GM19397 (cell line): ENCODE data around the gene AGRP.
"Not testable (repeated sequence)": the region's sequence is repeated elsewhere in the genome, so short reads cannot be mapped to it uniquely, and the experiment has no call there.

ENCODE experiments used
- ATAC-seq: cut with Tn5 transposase; IDR thresholded peaks from one replicate; pipeline ENCODE4 v1.9.1; 2021; ENCODE audit warnings: mild to moderate bottlenecking, moderate library complexity; ENCODE audit not compliant: unreplicated experiment

The AGRP gene, protein sequence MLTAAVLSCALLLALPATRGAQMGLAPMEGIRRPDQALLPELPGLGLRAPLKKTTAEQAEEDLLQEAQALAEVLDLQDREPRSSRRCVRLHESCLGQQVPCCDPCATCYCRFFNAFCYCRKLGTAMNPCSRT

DNA sequence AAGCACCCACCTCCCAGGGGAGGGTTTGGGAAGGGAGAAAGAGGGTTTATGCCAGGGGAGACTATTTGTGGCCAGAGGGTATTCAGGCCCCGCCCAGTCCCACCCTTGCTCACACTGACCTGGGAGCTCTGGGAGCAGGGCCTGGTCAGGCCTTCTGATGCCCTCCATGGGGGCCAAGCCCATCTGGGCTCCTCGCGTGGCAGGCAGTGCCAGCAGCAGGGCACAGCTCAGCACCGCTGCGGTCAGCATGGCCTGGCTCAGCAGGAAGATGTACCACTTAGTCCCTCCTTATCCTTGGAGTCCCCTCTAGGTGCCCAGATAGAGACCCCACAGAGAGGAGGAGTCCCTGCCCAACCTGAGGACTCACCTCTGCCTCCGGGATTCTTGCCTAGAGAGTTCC lies at the start of gene AGRP:
Gene AGRP, minus strand, starts transcription at position 398 of the 400 bp plus-strand sequence. Its CDS starts 149 bp downstream, at position 249.
- no peak for ATAC-seq

DNA sequence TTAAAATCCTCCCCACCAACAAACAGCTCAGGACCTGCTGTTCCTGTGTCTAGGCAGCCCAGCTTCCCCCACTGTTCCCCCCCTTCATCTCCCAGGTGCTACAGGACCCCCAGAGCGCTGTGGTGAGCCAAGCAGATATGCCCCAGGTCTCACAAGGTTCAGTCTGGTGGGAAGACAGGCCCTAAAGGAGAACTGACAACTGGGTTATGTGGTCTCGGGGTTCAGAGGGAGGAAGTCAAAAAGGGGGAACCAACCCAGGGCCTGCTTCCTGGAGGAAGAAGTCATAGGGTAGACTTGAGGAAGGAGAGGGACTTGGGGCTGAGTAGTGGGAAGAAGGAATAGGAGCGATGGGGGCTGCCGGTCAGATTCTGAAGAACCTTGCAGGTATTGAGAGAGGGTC lies 47.9 kb upstream of the AGRP start:
- ATAC-seq: no peak

DNA sequence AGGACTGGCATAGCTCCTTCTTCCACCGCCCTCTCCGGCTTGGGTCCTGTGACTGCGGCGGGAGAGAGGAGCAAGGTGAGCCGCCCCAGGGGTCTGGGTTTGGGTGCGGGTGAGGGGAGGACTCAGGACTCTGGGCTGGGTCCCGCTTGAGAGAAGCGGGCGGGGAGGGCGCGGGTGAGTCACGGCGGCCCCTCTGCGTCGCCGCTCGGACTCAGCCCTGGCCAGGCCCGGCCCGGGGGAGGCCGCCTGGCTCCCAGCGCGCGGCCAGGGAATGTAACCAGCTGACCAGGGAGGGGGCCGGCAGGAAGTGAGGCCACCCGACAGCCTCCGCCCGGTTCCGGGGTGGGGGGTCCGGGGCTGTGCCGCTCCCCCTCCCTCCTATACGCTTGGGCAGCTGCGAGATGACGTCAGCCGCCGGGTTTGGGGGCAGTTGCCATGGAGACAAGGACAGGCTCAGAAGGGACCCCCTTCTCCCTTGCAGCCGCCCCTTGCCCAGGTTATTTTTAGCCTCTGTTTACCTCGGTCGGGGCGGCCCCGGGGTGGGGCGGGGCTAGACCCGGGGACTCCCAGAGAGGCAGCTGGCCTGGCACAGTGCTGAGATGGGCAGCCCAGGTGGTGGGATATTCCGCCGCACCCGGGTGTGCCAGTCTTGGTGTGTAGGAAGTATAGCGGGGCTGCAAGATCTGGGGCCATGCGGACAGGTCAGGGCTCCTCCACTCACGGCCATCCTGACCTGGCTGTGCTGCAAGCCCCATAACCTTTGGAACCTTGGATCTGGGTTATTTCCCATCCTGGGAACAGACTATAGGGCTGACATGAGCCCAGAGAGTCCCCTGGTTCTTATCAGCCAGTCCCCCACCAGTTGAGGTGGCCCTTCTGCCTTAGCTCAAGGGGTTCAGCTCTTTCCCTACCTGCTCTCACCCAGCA lies 46.9 kb upstream of the AGRP start:
- ATAC-seq: no peak

DNA sequence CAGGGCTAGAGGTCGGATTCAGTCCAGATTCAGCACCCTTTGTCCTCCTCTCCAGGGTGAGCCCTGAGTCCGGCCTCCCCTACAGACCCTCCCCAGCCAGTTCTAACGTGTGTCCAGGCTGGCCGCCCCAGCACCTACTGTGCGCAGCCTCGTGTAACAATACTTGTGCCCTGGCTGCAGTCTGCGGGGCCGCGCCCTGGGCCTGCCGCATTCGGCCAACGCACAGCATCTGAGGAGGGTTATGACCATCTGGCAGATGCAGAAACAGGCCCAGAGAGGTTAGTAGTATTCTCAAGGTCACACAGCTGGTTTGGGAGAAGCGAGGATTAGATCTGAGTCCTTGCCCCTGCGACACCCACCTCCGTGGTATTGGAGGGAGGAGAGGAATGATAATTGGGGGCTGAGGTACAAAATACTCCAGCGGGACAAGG lies 46.2 kb upstream of the AGRP start:
- ATAC-seq: no peak

DNA sequence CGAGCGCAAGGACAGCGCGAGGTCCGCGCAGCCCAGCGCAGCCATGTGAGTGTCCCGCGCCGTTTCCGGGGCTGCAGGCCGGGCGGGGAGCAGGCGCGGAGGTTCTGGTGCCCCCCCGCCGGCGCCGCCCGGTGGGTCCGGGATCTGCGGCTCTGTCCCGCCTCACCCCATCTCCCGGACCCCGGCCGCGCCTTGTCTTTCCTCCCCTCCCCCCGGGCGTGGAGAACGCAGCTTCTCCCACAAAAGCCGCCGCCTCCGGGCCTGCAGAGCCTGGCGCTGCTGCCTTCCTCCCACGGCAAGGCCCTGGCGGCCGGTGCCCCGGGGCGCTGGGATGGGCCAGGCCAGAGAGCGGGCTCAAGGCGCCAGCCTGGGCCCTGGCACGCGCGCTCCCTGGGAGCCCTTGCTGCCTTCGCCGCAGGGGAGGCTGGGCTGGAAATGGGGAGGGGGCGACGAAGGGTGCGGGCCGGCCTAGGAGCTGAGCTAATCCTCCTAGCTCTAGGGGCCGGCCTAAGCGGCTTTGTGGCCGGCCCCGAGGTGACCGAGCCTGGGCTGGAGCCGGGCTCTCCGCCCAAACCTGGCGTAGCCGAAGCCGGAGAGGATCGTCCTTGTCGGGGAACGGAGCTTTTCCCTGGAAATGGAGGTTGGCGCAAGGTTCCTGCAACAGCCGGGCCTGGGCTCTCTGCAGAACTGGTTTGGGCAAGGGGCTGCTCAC lies 45.7 kb upstream of the AGRP start:
- ATAC-seq: peak; percentile 17

DNA sequence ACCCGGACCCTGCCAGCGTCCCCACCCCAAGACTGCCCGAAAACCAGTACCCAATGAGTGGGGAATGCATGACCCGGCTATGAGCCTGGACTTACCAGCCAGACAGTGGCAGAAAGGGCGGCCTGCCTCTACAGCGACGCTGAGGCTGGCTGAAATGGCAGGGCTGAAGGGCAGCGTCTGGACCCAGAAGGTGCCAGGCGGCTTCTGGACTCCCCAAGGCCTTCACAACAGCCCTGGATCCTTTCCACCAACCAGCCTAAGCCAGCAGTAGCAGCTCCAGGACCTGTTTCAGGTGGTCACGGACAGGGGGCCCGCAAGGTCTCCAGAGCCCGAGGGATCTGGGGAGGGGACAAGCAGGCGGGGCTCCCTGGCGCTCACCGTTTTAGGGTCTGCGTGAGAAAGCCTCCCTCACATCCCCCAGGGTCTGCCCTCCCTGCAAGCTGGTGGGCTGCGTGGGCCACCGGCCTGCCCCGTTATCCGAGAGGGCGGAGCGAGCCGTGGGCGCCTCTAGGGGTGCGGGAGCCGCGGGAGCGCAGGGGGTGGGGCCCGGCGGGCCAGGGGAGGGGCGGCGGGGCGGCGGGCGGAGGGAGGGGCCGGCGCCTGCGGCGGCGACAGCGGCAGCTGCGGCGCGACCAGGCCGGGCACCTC lies 45.0 kb upstream of the AGRP start, which contains the start of gene RIPOR1:
Gene RIPOR1, plus strand, starts transcription at position 608 of the 648 bp plus-strand sequence. CDS start 9,618 bp downstream, outside the sequence.
- ATAC-seq: peak; percentile 36

DNA sequence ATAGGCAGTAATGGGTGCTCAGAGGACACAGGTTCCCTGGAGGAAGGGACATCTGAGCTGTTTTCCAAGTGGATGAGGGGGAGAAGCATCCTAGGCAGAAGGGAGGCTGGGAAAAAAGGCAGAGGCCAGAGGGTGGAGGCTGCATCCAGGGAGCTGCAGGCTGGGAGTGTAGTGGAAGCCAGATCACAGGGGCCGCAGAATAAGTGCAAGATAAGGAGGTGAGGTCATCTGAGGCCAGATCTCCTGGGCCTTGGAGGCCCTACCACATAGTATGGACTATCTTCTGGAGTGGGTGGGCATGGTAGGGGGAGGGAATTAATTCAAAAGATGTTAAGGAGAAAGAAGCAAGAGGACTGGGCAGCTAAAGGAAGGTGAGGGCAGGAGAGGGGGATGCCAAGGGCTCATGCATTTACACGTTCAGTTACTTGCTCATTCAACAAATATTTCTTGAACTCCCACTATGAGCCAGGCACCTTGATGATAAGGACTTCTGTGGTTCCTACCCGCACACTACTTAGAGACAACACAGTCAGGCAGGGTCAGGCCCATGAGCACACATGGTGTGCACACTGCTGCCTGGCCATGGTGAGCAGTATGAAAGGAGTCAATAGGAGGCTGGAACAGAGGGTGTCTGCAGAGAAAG lies 42.9 kb upstream of the AGRP start:
- ATAC-seq: no peak

DNA sequence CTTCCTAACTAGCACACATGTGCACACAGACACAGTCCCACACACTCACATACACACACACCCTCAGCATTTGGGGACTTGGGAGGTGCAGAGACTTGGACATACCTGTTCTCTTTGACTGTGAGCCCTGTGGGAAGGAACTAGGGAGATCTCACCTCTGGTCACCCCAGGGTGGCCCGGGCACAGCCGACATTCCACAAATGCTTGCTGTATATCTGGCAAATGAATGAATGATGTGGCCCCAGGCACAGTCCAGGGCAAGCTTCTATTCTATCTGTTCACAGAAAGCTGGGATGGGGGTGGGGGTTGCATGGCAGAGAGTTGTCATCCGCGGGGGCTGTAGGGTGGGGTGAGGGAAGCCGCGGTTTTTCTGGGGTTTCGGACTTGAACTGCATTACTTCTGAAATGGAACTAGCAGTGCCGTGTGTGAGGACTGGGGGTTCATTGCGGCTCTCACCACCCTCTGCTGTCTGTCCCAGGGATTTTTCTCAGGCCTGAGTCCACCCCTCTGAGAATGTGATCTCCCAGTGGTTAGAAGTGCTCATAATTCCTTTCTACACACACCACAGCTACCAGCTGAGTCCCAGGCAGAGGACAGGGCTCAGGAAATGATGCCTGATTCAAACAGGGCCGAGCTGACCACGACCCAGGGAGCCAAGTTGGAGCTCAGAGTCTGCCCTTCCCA lies 42.0 kb upstream of the AGRP start:
- no peak for ATAC-seq

DNA sequence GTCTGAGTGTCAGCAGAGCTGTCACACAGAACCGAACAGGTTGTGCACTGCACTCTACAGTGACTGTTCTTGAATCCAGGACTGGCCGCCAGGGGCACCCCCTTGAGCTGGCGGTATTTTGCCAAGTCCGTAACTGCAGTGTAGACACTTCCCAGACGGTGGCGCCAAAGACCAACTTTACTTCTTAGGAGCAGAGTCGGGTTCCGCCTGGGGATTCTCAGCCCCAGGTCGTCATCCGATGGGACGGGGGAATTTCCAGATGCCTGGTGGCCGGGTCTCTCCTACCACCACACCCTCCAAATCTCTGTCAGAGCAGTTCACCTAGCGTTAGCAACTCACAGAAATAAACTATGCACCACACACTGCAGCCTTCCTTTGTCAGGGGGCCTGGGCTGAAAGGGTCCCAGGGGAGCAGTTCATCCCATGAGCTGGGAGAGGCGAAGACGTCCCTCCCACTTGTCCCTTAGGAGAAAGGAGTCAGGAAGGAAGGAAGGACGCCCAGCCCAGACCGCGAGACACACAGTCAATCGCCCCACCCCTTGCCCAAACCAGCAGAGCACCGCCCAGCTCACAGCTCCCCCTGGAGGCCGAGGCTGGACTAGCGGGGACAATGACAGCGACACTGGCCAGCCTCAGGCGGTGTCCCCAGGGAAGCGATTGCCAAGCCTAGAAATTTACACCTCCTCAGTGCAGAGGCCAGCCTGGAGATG lies 37.9 kb upstream of the AGRP start:
- peak; percentile 65 for ATAC-seq

DNA sequence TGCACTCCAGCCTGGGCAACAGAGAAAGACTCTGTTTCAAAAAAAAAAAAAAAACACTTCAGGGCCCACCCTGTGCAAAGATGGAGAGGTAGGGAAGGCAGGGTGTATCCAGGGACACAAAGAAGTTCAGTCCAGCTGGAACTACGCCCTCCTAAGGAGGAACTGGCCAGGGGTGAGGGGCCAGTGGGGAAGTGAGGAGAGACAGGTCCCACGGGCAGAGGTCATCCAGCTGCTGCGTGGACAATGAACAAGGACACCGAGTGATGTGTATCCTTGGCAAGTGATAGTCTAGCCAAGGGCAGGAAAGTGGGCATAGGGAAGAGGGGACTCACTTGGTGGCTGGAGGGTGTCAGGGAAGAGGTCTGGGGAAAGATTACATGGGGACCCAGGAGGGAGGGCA lies 35.9 kb upstream of the AGRP start:
- no peak for ATAC-seq

DNA sequence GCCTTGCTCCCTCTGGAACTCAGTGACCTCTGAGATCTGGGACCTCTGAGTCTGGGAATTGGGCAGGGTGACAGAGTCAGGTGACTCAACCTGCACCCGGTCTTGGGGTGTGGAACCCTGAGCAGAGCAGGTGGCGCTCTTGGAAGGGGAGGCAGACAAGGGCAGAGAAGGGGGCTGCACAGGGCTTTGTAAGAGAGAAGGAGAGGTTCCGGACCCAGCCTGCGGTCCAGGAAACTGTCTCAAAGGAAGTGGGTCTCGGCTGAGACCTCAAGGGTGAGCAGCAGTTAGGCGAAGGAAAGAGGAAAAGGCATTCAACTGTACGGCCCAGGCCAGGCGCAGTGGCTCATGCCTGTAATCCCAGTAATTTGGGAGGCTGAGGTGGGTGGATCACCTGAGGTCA lies 35.3 kb upstream of the AGRP start:
- ATAC-seq: no peak

DNA sequence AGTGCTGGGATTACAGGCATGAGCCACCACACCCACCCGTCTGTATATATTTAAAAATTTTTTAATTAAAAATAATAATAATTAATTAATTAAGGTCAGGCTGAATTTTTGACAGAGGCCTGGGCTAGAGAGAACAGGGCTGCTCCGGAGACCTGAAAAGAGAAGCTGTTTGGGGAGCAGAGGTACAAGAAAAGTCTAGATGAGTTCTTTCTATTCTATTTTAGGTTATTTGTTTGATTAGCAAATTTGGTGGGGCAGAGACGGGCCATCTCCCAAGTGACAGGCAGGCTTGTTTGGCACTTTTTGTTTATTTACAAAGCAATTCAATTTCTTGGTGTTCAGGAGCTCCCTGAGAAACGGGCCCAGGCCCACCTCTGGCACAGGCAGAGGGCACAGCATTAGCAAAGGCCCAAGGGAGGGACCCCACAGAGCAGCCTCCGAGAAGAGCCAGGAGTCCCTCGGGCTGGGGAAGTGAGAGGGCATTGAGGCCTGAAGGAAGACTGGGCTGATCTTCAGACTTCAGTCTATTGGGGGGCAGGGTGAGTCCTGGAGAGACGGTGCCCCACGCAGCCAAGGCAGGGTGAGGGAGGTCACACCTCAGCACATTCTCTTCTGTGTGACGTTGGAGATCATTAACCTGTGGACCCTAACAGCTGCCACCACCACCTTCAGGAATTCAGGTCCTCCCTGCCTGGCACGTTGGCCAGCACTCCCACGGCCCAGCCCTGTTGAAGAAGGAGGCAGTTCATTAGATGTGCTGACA lies 34.5 kb upstream of the AGRP start:
- peak; percentile 43 for ATAC-seq

DNA sequence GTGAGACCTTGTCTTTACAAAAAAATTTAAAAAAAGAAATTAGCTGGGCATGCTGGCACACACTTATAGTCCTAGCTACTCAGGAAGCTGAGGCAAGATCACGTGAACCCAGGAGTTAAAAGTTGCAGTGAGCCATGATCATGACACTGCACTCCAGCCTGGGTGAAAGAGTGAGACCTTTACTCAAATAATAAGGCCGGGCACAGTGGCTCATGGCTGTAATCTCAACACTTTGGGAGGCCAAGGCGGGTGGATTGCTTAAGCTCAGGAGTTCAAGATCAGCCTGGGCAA lies 33.8 kb upstream of the AGRP start:
- no peak for ATAC-seq

DNA sequence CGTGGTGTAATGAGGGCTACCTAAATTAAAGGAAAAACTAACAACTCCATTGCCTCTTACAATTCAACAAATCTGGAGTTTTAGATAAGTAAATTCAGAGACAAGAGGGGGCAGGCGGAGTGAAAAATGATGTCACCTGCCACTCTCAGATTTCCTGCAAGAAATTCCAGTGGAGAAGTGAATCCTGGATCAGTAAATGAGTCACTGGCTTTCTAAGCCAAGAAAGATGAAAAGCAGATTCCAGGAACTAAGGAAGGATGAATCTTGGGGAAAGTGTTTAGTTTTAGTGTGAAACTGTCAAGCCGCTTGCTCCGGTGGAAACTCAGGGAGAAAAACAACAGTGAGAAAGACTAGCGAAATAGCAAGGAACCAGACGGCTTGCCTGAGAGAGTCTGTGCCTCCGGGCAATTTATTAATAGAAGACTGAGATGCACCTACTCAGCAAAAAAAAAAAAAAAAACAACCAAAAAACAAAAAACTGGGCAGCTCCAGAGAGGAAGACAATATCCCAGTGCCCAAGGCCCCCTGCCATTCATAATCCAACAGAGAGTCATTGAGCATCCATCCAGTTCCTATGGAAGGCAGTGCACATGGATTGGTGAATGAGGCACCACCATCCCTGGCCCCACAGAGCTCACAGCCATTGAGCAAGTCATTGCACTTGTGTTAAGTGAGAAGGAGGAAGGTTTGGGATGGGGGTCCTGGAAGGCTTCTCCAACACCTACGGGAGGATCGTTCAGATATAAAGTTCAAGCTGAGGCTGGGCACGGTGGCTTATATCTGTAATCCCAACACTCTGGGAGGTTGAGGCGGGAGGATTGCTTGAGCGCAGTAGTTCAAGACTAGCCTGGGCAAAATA lies 33.2 kb upstream of the AGRP start:
- ATAC-seq: no peak

DNA sequence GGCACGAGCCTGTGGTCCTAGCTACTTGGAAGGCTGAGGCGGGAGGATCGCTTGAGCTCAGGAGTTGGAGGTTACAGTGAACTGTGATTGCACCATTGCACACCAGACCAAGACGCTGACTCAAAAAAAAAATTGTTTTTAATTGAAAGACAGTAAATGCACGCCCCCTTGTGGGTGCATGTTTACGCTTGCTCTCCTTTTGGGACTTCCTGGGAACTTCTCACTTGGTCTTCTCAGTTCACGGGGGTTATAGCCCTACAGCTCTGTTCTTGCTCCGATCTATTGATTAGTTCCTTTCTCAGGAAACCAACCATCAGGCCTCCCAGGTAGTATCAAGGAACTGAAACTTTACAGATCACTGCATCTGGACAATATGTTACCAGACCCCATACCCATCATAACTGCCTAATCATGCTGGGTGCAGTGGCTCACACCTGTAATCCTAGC lies 31.1 kb upstream of the AGRP start:
- ATAC-seq: no peak

DNA sequence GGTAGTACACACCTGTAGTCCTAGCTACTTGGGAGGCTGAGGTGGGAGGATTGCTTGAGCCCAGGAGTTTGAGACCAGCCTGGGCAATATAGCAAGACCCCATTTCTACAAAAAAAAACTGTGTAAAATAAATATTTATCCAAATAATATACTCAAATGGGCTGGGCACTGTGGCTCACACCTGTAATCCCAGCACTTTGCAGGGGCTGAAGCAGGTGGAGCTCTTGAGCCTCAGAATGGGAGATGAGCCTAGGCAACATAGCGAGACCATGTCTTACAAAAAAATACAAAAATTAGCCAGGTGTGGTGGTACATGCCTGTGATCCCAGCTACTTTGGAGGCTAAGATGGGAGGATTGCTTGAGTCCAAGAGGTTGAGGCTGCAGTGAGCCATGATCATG lies 30.5 kb upstream of the AGRP start:
- ATAC-seq: not testable (repeated sequence)

DNA sequence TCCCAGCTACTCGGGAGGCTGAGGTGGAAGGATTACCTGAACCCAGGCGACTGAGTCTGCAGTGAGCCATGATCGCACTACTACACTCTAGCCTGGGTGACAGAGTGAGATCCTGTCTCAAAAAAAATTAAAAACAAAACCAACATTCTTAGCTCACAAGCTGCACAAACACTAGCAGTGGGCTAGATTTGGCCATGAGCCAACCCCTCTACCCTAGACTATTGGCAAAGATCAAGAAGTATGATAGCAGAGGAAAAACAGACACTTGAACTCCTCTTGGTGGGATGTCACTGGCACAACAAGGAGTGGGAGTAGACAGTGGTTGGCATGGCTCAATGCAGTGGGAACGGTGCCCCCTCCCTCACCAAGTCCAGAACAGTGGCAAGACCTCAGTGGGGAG lies 25.7 kb upstream of the AGRP start:
- ATAC-seq: no peak

DNA sequence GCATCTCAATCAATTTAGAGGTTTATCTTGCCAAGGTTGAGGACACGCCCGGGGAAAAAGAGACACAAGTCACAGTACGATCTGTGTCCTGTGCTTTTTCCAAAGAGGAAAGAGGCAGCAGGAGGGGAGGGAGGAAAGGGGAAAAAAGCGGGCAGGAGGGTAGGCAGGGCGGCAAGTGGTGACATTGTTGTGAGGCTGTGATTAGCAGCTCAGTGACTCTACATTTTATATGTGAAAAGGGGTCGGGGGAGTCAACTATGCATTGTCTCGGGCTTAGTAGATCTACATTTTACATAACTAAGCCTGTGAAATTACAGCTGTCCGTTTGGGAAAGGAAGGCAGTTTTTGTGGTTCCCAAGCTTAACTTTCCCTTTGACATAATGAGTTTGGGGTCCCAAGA lies 23.1 kb upstream of the AGRP start:
- no peak for ATAC-seq
